NCI-H2171 (cell line): ENCODE data around the gene SLC22A4.

Source experiments
- DNase-seq: peaks from one replicate; lab custom pipeline; 2025; lab: John Stamatoyannopoulos, UW

Gene SLC22A4

DNA sequence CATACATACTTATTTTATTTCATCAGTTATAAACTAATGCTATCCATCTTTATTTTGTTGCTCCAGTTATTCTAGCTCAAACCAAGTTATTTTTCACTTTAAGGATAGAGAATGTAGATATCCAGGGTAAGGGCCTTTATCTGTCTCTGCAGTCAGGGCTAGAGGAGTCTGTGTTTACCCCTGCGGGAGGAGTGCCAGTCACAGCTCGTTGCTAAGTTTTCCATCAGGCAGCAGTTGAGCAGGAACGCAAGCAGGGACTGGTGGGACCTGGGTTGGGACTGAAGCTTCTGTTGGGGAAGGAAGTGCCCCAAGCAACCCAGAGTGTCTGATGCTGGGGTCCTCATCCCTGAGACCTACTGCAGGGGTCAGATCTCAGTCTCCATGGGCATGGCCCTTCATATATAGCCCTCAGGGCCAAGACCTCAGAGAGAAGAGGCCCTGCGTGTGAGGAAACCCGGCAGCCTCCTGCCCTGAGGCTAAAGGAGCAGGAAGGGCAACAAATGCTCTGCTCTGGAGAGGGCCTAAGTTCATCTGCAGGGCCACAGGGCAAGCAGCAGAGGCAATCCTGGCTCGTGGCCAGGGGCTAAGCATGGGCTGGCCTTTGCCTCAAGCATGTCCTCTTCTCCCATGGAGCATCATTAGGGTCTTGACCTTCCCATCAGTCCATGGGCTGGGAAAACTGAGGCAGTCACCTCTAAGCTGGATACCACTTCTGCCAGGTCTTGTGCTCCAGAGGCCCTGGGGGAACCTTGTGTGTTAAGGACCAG is 6.6 kb downstream of the SLC22A4 start:
- DNase-seq = no peak

DNA sequence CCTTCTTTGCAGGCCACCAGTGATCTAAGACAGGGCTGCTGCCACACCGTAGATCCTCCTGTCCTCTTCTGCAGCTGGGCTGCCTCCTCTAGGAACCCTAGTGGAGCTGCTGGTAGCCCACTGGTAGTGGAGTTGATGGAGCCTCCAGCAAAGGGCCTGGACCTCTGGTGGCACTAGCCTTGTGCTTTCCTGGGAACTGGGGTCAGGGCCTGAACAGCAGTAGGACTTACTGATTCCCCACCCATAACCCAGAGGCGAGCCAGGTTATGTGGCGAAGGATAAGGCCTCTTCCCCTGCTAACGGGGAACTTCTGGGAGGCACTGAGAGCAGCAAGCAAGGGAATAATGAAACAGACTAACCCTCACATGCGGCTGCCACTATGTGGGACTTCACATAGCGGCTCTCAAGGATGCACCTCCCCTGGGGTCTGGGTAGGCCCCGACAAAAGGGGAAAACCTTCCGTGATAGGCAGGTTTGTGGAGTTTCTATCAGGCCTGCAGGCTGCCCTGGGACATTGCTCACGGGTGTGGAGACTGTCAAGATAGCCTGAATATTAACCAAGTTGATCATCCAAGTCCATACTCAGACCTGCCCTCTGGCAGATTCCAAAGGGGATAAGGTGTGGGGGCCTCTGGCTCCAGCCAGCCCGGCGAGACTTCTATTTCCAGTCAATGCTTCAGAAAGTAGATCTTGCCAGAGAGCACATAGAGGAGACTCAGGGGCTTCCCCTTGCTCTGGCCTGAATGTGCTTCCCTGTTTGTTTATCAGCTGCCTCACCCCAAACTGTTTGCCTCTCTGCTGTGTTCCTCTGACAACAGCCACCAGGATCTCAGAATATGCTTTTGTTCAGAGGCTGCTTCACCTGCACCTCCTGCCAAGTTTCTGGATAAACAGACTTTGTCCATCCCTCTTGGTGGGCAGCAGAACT is 7.4 kb downstream of the SLC22A4 start:
- DNase-seq = no peak

DNA sequence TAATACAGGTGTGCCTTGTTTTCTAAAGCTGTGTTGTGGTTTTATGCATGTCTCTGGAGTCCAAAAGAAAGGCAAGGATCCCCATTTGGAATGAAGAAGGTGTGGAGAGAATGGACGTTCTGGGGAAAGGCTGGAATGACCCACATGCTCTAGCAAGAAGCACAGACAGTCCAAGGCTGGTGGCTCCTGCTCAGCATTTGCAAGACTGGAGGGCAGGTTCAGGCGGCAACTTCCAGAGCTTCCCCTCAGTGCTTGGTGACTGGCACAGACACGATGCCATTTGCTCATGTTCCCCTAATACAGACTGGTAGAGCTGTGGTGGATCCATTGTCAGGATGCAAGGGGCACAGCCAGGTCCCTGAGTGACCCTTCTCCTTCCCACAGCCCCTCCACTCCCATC is 8.2 kb downstream of the SLC22A4 start:
- DNase-seq = no peak

DNA sequence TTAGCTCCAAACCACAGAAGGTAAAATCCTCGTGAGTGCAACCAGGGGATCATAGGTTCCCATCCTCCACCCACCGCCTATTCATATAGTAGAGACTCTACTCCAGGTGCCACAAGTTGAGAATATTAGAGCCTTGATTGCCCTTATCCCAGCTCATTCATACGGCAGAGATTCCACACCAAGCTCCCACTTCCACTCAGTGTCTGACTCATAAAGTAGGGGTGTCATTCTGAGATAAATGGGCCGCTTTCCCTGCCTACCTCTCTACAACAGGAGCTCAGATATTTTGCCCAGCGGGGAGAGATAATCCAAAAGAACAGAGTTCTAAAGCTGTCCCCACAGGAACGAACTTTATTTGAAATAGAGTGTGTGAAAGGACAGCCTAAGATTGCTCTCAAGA is 9.4 kb downstream of the SLC22A4 start:
- no peak for DNase-seq

DNA sequence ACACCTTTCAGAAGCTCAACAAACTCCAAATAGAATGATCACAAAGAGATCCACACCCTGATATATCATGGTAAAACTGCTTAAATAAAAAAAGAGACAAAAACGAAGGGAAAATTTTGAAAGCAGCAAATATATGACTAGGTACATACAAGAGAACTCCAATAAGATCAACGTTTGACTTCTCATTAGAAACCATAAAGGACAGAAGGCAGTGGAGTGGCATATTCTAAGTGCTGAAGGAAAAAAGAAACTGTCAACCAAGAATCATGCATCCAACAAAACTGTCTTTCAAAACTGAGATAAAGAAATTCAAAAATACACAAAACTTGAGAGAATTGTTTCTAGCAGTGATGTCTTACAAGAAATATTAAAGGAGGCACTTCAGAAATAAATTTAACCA is 11.2 kb downstream of the SLC22A4 start:
- DNase-seq = no peak

DNA sequence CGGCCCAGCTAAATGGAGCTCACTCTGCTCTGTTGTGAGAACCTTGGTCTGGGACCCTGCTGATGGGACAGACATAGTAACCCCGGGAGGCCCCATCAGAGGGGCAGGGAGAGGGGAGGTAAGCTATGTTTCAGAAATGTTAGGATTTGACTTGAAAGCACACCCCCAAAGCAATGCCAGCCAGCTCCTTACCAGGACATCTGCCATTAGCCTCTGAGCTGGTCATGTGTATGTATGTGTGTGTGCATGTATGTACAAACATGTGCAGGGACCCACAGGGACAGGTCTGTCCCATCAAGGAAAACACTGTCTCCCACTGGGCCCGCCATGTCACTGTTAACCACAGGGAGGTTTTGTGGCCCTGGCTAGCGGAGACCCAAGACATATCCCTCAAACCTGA is 14.5 kb downstream of the SLC22A4 start:
- DNase-seq = no peak

DNA sequence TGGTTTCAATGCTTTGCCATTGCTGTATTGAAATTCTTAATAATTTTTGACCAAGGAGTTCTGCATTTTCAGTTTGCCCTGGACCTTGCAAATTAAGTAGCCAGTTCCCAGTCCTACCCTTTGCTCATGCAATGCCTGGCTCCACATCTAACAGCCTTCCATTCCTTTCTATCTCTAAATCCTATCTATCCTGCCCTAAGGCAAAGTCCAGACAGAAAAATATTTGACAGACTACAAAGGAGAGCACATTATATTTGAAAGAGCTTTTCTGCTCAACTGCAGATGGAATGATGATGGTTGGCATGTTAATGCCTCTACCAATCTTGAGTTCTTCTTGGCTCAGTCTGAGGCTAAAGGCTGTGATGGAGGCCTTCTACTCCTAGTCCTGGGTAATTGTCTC is 15.5 kb downstream of the SLC22A4 start:
- no peak for DNase-seq

DNA sequence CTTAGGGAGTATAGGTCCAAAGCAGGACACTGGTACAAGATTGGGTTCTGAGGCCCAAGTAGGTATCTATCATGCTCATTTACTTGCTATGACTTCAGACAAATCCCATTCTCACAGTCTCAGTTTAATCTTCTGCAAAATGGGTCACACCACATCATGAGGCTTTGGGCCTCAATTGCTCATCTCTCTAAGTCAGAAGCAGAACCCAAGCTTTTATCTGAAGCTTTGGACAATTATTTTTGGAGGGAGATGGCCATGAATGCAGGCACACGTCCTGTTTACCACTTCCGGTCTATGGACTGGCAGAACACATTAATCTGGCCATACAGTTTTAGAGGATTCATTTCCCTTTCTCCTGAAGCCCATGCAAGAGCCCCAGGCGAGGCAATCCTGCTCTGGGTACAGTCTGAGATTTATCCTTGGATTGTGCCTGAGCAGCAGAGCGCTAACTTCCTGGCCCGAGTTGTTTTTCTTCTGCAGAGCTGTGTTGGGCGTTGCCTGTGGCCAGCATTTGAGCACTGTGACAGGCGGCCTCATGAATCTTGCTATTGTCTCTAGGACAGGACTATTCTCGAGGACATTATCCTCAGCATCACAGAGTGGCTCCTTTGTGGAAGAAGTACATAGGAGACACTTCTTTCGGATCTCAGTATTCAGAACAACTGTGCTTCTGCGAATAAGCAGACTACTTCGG is 16.1 kb downstream of the SLC22A4 start:
- DNase-seq = no peak

DNA sequence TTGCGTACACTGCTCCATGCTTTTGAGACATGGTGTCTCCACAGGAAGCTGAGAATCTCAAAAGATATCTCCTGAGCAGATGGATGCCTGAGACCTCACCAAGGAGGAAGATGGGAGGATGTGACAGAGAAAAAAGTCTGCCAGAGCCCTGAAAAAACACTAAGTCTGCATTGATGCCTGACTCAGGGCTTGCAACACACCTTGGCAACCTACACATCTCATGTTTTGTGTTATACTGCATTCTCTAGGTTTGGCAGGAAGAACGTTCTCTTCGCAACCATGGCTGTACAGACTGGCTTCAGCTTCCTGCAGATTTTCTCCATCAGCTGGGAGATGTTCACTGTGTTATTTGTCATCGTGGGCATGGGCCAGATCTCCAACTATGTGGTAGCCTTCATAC is 19.2 kb downstream of the SLC22A4 start:
- no peak for DNase-seq

DNA sequence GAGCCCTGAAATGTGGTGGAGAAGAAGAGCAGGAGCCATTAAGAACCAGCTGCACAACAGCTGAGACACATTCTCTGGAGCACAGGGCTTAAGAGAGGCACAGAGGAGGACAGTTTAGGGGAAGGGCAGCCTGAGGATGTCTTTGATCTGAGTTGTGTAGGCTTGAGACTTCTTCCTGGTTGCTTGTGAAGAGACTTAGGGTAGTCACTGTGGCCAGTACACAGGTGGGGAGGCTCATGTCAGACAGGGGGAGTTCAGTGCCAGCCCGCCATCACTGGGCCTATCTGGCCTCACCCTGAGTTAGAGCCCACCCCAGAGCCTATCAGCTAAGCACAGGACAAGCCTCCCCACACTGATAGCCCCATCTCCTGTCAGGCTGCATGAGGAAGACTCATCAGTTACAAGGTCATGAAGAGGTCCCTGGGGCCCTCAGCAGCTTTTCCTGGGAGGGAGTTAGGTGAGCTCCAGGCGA is 19.8 kb downstream of the SLC22A4 start:
- DNase-seq = no peak

DNA sequence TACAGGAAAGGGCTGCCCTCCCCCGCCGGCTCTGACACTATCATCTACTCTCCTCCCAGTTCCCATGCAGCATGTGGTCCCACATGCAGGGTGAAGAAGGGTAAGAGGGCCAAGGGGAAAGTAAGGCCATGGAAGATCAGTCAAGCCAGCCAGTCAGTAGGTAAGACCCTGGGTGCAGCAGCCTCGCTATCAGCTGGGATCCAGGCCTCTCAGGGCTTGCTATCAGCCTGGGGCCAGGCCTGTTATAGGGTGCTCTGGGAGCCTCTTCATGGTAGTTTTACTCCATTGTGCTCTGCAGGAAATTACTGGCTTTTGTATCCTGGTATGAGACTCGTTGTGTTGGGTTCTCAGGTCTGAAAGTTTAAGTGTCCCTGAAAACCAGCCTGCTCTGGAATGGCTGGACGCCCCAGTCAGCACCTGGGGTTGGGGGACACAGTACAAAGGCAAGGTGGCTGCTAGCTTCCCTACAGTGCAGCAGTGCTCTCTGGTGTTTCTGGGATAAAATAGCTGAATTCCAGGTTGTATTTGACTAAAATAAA is 21.4 kb downstream of the SLC22A4 start:
- DNase-seq = no peak

DNA sequence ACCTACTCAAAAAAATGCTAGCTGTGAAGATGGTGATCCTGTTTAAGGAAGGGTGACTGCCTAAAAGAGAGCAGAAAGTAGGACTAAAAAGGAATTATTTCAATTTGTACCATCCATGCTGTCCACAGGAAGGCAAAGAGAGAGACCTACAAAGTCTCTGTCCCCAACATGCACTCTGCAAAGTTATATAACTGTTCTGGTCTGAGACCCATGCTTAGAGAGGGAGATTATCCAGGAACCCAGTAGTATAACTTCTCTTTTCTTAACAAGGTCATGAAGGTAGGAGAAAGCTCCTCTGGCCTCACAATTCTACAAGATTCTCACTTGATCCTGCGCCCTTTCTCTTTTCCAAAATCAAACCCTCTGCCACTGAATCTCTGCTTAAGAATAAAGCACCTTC is 25.8 kb downstream of the SLC22A4 start:
- DNase-seq = no peak

DNA sequence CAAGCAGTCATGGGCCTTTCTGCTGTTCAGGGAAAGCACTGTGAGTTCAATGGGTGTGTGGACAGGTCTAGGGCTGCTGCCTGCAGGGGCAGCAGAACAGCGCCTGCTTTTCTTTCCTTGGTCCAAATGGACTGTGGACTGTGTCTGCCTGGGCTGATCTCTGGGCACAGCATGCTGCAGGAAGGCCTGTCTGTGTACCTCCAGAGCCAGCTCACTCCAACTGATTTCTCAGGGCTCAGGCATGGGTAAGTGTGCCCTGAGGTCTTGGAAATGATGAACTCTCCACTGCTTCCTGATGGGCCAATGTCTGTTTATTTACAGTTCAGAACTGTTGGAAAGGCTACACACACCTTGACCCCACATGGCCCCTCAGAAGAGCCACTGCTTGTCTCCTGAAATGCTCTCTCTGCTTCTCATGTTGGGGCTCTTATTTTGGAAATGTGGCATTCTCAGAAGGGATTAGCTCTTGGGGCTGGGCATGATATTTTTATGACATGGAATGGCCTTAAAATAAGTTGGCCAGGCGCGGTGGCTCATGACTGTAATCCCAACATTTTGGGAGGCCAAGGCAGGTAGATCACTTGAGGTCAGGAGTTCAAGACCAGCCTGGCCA is 27.0 kb downstream of the SLC22A4 start:
- DNase-seq = no peak

DNA sequence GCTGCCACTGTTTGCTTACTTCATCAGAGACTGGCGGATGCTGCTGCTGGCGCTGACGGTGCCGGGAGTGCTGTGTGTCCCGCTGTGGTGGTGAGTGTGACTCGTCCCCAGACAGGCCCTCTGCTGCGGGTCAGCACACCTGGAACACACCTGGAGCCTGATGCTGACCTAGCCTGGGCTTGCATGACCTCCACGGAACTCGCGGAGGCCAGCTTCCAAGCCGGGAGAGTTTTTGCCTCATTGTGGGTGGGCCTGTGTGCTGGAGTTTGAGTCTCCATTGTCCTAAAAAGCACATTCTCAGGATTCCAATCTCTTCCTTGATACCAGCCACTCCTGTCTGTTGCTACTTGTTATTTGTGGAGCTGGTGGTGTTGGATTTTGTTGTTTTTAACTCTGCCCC is 28.1 kb downstream of the SLC22A4 start:
- DNase-seq = no peak

DNA sequence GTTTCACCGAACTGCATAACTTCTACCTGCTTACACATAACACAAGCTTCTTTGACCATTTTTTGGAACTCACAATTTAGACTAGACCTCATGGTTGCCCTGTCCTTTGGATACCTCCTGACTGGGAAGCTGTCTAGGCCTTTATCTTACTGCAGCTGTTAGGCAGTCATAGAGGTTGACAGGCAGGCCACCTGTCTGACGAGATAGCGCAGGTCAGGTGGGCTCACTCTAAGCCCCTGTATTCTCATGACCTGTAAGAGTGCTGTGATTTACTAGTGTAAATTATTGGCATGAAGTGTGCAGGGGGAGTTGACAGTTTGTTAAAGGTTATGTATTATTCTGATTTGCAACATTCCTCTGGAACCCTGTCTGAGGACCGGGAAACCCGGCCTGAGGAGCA is 29.0 kb downstream of the SLC22A4 start:
- DNase-seq = no peak

DNA sequence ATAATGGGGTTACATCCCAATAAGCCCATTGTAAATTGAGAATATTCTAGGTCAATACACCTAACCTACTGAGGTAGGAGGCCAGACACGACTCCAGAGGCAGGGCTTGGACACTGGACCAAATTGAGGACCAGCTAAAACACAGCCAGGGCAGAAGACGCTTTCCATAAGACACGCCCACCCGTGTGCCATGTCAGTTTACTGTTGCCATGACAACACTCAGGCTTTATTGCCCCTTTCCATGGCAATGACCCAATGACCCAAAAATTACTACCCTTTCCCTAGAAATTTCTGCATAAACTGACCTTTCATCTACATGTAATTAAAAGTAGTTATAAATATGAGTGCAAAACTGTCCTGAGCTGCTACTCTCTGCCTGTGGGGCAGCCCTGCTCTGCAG is 31.5 kb downstream of the SLC22A4 start:
- DNase-seq = no peak

DNA sequence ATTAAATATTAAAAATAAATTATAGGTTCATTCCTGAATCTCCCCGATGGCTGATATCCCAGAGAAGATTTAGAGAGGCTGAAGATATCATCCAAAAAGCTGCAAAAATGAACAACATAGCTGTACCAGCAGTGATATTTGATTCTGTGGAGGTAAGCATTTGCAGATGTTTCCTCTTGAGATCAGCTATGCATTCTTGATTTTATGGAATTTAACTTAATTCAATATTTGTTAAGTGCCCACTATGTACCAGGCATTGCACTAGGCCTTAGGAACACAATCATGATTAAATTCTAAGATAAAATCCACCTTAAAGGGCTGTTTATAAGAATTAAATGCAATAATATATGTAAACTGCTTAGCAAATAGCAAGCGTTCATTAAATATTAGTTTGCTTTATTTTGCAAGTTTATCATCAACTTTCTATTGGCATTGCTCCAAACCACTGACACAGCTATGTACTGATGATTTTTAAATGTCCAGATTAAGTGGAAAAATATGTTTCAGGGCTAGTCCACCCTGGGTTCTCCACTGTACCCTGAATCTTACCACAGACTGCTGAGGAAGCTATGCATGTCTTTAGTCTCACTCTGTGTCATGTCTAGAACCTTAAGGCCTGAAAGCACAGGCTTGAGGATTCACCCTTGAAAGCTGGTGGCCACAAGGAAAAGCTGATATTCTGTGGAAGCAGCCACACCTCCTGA is 33.2 kb downstream of the SLC22A4 start:
- DNase-seq = no peak

DNA sequence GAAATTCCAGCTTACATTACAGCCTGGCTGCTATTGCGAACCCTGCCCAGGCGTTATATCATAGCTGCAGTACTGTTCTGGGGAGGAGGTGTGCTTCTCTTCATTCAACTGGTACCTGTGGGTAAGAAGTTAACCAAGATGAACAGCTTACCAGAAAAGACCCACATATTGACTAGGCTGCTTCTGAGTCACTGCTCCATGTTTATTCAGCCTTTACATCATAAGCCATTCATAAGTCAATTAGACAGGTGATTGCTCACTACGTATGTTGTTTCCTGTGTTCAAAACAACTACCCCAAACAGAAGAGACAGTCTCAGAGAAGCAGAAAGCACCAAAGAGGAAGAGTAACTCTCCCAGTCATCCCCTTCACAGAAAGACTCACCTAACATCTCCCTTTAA is 40.6 kb downstream of the SLC22A4 start:
- DNase-seq = no peak

DNA sequence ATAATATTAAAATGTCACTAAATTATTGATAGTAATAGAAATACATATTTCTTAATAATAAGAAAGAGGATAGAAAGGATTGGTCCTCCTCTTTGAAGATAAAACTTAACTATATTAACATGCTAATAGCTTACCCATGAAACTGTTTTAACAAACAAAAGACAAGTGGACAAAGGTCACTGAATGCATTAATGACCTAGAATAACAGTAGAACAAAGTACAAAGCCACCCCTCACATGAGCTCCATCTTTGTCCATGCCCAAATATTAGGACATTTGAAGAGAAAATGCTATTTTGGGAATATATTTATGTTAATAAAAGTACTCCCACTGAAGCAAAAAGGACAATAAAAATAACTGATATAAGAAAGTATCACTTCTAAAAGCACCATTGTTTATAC is 41.2 kb downstream of the SLC22A4 start:
- no peak for DNase-seq

DNA sequence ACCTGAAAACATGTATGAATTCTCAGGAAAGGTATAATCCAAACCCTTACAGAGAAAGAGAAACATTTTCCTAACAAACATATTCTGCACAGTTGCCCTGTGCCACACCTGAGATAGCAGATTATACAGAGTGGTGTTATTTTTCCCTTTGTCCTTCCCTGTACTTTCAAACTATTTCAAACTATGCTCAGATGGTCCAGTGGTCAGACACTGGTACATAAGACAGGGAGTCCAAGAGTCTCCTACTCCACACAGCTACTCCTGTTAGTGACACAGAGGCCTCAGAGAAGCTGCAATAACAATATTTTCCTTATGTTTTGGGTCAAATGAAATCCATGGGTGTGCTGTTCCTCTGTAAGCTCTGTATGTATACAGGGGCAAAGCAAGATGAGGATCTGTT is 45.3 kb downstream of the SLC22A4 start:
- DNase-seq = no peak
